GM12873 (cell line): ENCODE data around the gene HAUS3.
A peak's percentile ranks its signal among the peaks of the same experiment; 100 is the strongest.

ENCODE experiments used
- CTCF ChIP-seq: IDR thresholded peaks from 2 replicates; pipeline ENCODE4 v1.5.1; 2012; ENCODE audit warnings: low read depth, mild to moderate bottlenecking, moderate library complexity, low read length, control low read depth; ENCODE audit not compliant: insufficient read depth; ENCODE audit errors: missing control alignments

HAUS3 gene

GRCh38 chr4:2222838-2223237, 19.1 kb downstream of the HAUS3 start:
- TF ChIP-seq CTCF: no peak

- peak; percentile 96 for TF ChIP-seq CTCF
Measured at GRCh38 chr4:2220016-2220630, 21.8 kb downstream of the HAUS3 start.

GRCh38 chr4:2219233-2219760, 22.6 kb downstream of the HAUS3 start:
- no peak for TF ChIP-seq CTCF

GRCh38 chr4:2218436-2218835, 23.5 kb downstream of the HAUS3 start:
- TF ChIP-seq CTCF: no peak

GRCh38 chr4:2217726-2218125, 24.2 kb downstream of the HAUS3 start:
- TF ChIP-seq CTCF: no peak

GRCh38 chr4:2212831-2213230, 29.1 kb downstream of the HAUS3 start:
- TF ChIP-seq CTCF: no peak

GRCh38 chr4:2194496-2194895, 47.4 kb downstream of the HAUS3 start:
- no peak for TF ChIP-seq CTCF
